ENCODE results near the gene CLDN11.

The CLDN11 gene

GRCh38 chr3:170437176-170437575 is 18.5 kb downstream of the CLDN11 start:
- H3K27ac ChIP-seq = no peak overlapping the region
- no peak for TF ChIP-seq CTCF (IDR thresholded peaks at IDR 0.05)
- H3K4me1 ChIP-seq (ENCODE audit: control insufficient read depth in 1 of 2, insufficient read depth in 1 of 2, low read depth in 1 of 2, low read length in 1 of 2) = no peaks in the 10 kb centered on the region
- no peaks in the 10 kb centered on the region for H3K9me3 ChIP-seq
- H3K36me3 ChIP-seq = no peaks in the 10 kb centered on the region
- H3K27me3 ChIP-seq = peaks cover 46% of the 10 kb centered on the region
- H3K4me3 ChIP-seq (ENCODE audit: low read depth in 1 of 2, low read length in 1 of 2) = no peak overlapping the region

- no peaks in the 10 kb centered on the region for H3K4me1 ChIP-seq (ENCODE audit: control insufficient read depth in 1 of 2, insufficient read depth in 1 of 2, low read depth in 1 of 2, low read length in 1 of 2)
- H3K36me3 ChIP-seq = no peaks in the 10 kb centered on the region
- H3K27me3 ChIP-seq = peaks cover 50% of the 10 kb centered on the region
- H3K4me3 ChIP-seq (ENCODE audit: low read depth in 1 of 2, low read length in 1 of 2) = no peak overlapping the region
- H3K27ac ChIP-seq = no peak overlapping the region
- no peak for TF ChIP-seq CTCF (IDR thresholded peaks at IDR 0.05)
- H3K9me3 ChIP-seq = no peaks in the 10 kb centered on the region
Observed at GRCh38 chr3:170437696-170438407, 19.2 kb downstream of the CLDN11 start.

- Histone ChIP-seq H3K27me3 (peaks cover 50% of the 10 kb centered on the region), H3K9me3 (no peaks in the 10 kb centered on the region), H3K27ac (no peak overlapping the region), H3K4me1 (ENCODE audit: control insufficient read depth in 1 of 2, insufficient read depth in 1 of 2, low read depth in 1 of 2, low read length in 1 of 2) (no peaks in the 10 kb centered on the region), H3K4me3 (ENCODE audit: low read depth in 1 of 2, low read length in 1 of 2) (no peak overlapping the region), H3K36me3 (no peaks in the 10 kb centered on the region)
- TF ChIP-seq CTCF (IDR thresholded peaks at IDR 0.05) = no peak
Observed at GRCh38 chr3:170438836-170439235, 20.2 kb downstream of the CLDN11 start.

GRCh38 chr3:170440344-170440743 is 21.7 kb downstream of the CLDN11 start:
- no peaks in the 10 kb centered on the region for H3K4me1 ChIP-seq (ENCODE audit: control insufficient read depth in 1 of 2, insufficient read depth in 1 of 2, low read depth in 1 of 2, low read length in 1 of 2)
- TF ChIP-seq CTCF (IDR thresholded peaks at IDR 0.05) = no peak
- no peak overlapping the region for H3K27ac ChIP-seq
- H3K27me3 ChIP-seq = peaks cover 40% of the 10 kb centered on the region
- no peaks in the 10 kb centered on the region for H3K36me3 ChIP-seq
- H3K4me3 ChIP-seq (ENCODE audit: low read depth in 1 of 2, low read length in 1 of 2) = no peak overlapping the region
- H3K9me3 ChIP-seq = no peaks in the 10 kb centered on the region

GRCh38 chr3:170441412-170441811 is 22.7 kb downstream of the CLDN11 start:
- Histone ChIP-seq H3K9me3 (no peaks in the 10 kb centered on the region), H3K36me3 (no peaks in the 10 kb centered on the region)
- TF ChIP-seq CTCF (IDR thresholded peaks at IDR 0.05) = no peak

More at GRCh38 chr3:170441412-170441811, 22.7 kb downstream of the CLDN11 start:
- H3K4me3 ChIP-seq (ENCODE audit: low read depth in 1 of 2, low read length in 1 of 2) = no peak overlapping the region
- no peaks in the 10 kb centered on the region for H3K4me1 ChIP-seq (ENCODE audit: control insufficient read depth in 1 of 2, insufficient read depth in 1 of 2, low read depth in 1 of 2, low read length in 1 of 2)
- H3K27me3 ChIP-seq = peaks cover 31% of the 10 kb centered on the region
- no peak overlapping the region for H3K27ac ChIP-seq

Measured in neutrophil (primary cell).